Keratinocyte (primary cell): ENCODE data around the gene RANBP10. TPM values are rescaled to one million over a fixed set of nuclear protein-coding genes. Genes with fewer than 3 reads are reported as not detected.

Source experiments
- DNase-seq: peaks from one replicate; pipeline ENCODE4 v3.0.0-alpha.2; 2011; ENCODE audit warnings: low read depth, missing footprints, low spot score
- FAIRE-seq: peaks from 2 replicates; lab custom pipeline; 2011; peaks lifted over from hg19 to GRCh38; lab: Jason Lieb, UNC
- H2AFZ ChIP-seq: 2 replicates; pipeline ENCODE4 v1.6.0; 2012; ENCODE audit warnings: low read length, control low read depth, inconsistent platforms; ENCODE audit not compliant: control insufficient read depth
- H3K27ac ChIP-seq: 2 replicates; pipeline ENCODE4 v1.5.1; 2011; ENCODE audit warnings: low read length; ENCODE audit not compliant: control insufficient read depth, insufficient read depth
- H3K27me3 ChIP-seq: 3 replicates; pipeline ENCODE4 v1.6.0; 2011; ENCODE audit warnings: low read length; ENCODE audit not compliant: control insufficient read depth, insufficient read depth; ENCODE audit errors: extremely low read depth
- H3K36me3 ChIP-seq, 2 experiments: 2 replicates in 1 of 2; 3 replicates in 1 of 2; pipeline ENCODE4 v1.5.1; 2011; ENCODE audit warnings: low read length in 2 of 2, mild to moderate bottlenecking in 1 of 2; ENCODE audit not compliant: control insufficient read depth in 2 of 2, insufficient read depth in 2 of 2; ENCODE audit errors: extremely low read depth in 1 of 2
- H3K4me1 ChIP-seq: 3 replicates; pipeline ENCODE4 v1.5.1; 2011; ENCODE audit warnings: low read length; ENCODE audit not compliant: control insufficient read depth, insufficient read depth; ENCODE audit errors: extremely low read depth
- H3K4me2 ChIP-seq: 3 replicates; pipeline ENCODE4 v1.6.0; 2011; ENCODE audit warnings: low read depth, low read length; ENCODE audit not compliant: control insufficient read depth, insufficient read depth; ENCODE audit errors: extremely low read depth
- H3K4me3 ChIP-seq, 3 experiments: fragments of 200-600 bp in 1 of 3; sonication (generic) in 1 of 3; 2 replicates in 2 of 3; 3 replicates in 1 of 3; pipeline ENCODE4 v1.5.1; 2011 to 2016; ENCODE audit warnings: low read length in 3 of 3, mild to moderate bottlenecking in 3 of 3, control low read depth in 2 of 3, inconsistent platforms in 1 of 3, low read depth in 1 of 3, mixed read lengths in 1 of 3, mixed run types in 1 of 3, moderate library complexity in 1 of 3; ENCODE audit not compliant: control insufficient read depth in 2 of 3, insufficient read depth in 2 of 3; ENCODE audit errors: extremely low read depth in 1 of 3
- H3K79me2 ChIP-seq: 2 replicates; pipeline ENCODE4 v1.6.0; 2012; ENCODE audit warnings: low read length; ENCODE audit not compliant: control insufficient read depth, insufficient read depth
- H3K9ac ChIP-seq: 3 replicates; pipeline ENCODE4 v1.6.0; 2011; ENCODE audit warnings: low read length; ENCODE audit not compliant: control insufficient read depth, insufficient read depth; ENCODE audit errors: extremely low read depth
- H3K9me1 ChIP-seq: 3 replicates; pipeline ENCODE4 v1.6.0; 2011; ENCODE audit warnings: low read length; ENCODE audit not compliant: control insufficient read depth, insufficient read depth; ENCODE audit errors: extremely low read depth
- H3K9me3 ChIP-seq: 2 replicates; pipeline ENCODE4 v1.5.1; 2012; ENCODE audit warnings: low read depth, low read length; ENCODE audit not compliant: control insufficient read depth
- H4K20me1 ChIP-seq: 3 replicates; pipeline ENCODE4 v1.6.0; 2011; ENCODE audit warnings: low read length; ENCODE audit not compliant: control insufficient read depth, insufficient read depth; ENCODE audit errors: extremely low read depth
- CTCF ChIP-seq, 3 experiments: IDR thresholded peaks in 1 of 3; conservative IDR thresholded peaks in 1 of 3; optimal IDR thresholded peaks in 1 of 3; 2 replicates in 2 of 3; 3 replicates in 1 of 3; pipeline versions ENCODE3 to v1.5.1; 2011; ENCODE audit warnings: low read length in 3 of 3, mild to moderate bottlenecking in 3 of 3, moderate library complexity in 2 of 3, control low read depth in 1 of 3, inconsistent platforms in 1 of 3; ENCODE audit not compliant: insufficient read depth in 2 of 3; ENCODE audit errors: extremely low read depth in 1 of 3
- EZH2 ChIP-seq: IDR thresholded peaks from one replicate; pipeline ENCODE4 v1.6.1; 2012; ENCODE audit warnings: inconsistent platforms, mild to moderate bottlenecking, low read length, moderate library complexity
- dilution Hi-C: fragments of 300-500 bp; cut with MboI; formaldehyde crosslinking; loops from one replicate; pipeline ENCODE4 v1.7.0; 2020; ENCODE audit warnings: low sequenced_read_pairs; ENCODE audit not compliant: extremely low pct_ligation_motif_present
- polyA plus RNA-seq, 5 experiments: library from polyadenylated mRNA; depleted of rRNA in 3 of 5; stranded (reverse) in 3 of 5; stranded (forward) in 1 of 5; unstranded in 1 of 5; fragments of >200 nt; gene quantifications; 1 replicate in 1 of 5; 2 replicates in 3 of 5; 3 replicates in 1 of 5; pipeline versions ENCODE4 v1.2.1 to v1.2.3, GENCODE V29; 2011 to 2012; ENCODE audit warnings: missing spikeins in 2 of 5, low read depth in 1 of 5, low replicate concordance in 1 of 5

RANBP10 gene
- polyA plus RNA-seq, 1 donor (not counting 4 experiments of a cell fraction or from before 2014, with no cell fraction given), result 9.5 TPM

GRCh38 chr16:67685388-67686112, 120.8 kb downstream of the RANBP10 start:
- dilution Hi-C loops, result no loop called here
- Histone ChIP-seq H3K9me1 (no peaks in the 10 kb centered on the region), H2AFZ (no peak overlapping the region), H3K4me2 (no peak overlapping the region), H3K27ac (no peak overlapping the region), H3K9me3 (no peaks in the 10 kb centered on the region), H3K4me3 (no peak overlapping the region), H3K79me2 (peaks cover 4% of the 10 kb centered on the region), H3K36me3 (peaks cover 4 to 6% of the 10 kb centered on the region in 2 experiments), H3K9ac (no peak overlapping the region), H4K20me1 (no peaks in the 10 kb centered on the region), H3K27me3 (no peaks in the 10 kb centered on the region), H3K4me1 (peaks cover 9% of the 10 kb centered on the region)
- FAIRE-seq (no peak), DNase-seq (no peak)
- no peak for TF ChIP-seq CTCF (optimal IDR thresholded peaks at IDR 0.05 in 1 of 3, IDR thresholded peaks at IDR 0.05 in 1 of 3, conservative IDR thresholded peaks at IDR 0.05 in 1 of 3; ENCODE audit: extremely low read depth in 1 of 3, insufficient read depth in 2 of 3, low read length in 3 of 3)
- no peak for TF ChIP-seq EZH2

- Histone ChIP-seq H3K4me1 (peaks cover 9% of the 10 kb centered on the region), H2AFZ (no peak overlapping the region), H3K9me3 (no peaks in the 10 kb centered on the region), H3K27ac (no peak overlapping the region), H3K9ac (no peak overlapping the region), H3K4me2 (no peak overlapping the region), H3K9me1 (no peaks in the 10 kb centered on the region), H3K27me3 (no peaks in the 10 kb centered on the region), H3K4me3 (no peak overlapping the region), H3K36me3 (peaks cover 4 to 8% of the 10 kb centered on the region in 2 experiments), H4K20me1 (no peaks in the 10 kb centered on the region), H3K79me2 (peaks cover 4% of the 10 kb centered on the region)
- dilution Hi-C loops, result no loop called here
- DNase-seq, result no peak
- no peak for TF ChIP-seq EZH2
- no peak for TF ChIP-seq CTCF (optimal IDR thresholded peaks at IDR 0.05 in 1 of 3, IDR thresholded peaks at IDR 0.05 in 1 of 3, conservative IDR thresholded peaks at IDR 0.05 in 1 of 3; ENCODE audit: extremely low read depth in 1 of 3, insufficient read depth in 2 of 3, low read length in 3 of 3)
- no peak for FAIRE-seq
Observed at GRCh38 chr16:67683767-67684166, 122.6 kb downstream of the RANBP10 start.
